Loucy (cell line): Measurements from ENCODE around the gene RBM20.

ENCODE experiments used
- H2AFZ ChIP-seq: fragments of 200-600 bp; sonication (generic); 2 replicates; pipeline ENCODE4 v1.6.0; 2016; ENCODE audit warnings: antibody characterized with exemption, mild to moderate bottlenecking, low read length, moderate library complexity
- H3F3A ChIP-seq: fragments of 200-600 bp; 2 replicates; pipeline ENCODE4 v1.6.0; 2016; ENCODE audit warnings: antibody characterized with exemption, low read depth, mild to moderate bottlenecking
- H3K27me3 ChIP-seq: fragments of 200-600 bp; sonication (generic); 2 replicates; pipeline ENCODE4 v1.6.1; 2014; ENCODE audit warnings: low read length, mild to moderate bottlenecking; ENCODE audit not compliant: insufficient read depth, poor library complexity, severe bottlenecking
- H3K36me3 ChIP-seq: fragments of 200-600 bp; sonication (generic); 2 replicates; pipeline ENCODE4 v1.6.1; 2016; ENCODE audit warnings: low read length; ENCODE audit not compliant: insufficient read depth
- H3K4me1 ChIP-seq: fragments of 200-600 bp; sonication (generic); 2 replicates; pipeline ENCODE4 v1.5.1; 2014; ENCODE audit warnings: low read length, mild to moderate bottlenecking; ENCODE audit not compliant: insufficient read depth, poor library complexity, severe bottlenecking
- H3K4me2 ChIP-seq: fragments of 200-600 bp; sonication (generic); 2 replicates; pipeline ENCODE4 v1.6.0; 2014; ENCODE audit warnings: antibody characterized with exemption, low read length, low read depth, mild to moderate bottlenecking; ENCODE audit not compliant: poor library complexity, severe bottlenecking
- H3K4me3 ChIP-seq: fragments of 200-600 bp; sonication (generic); 2 replicates; pipeline ENCODE4 v1.5.1; 2014; ENCODE audit warnings: low read length, mild to moderate bottlenecking, mixed read lengths; ENCODE audit not compliant: poor library complexity, severe bottlenecking
- H3K79me2 ChIP-seq: fragments of 200-600 bp; sonication (generic); 2 replicates; pipeline ENCODE4 v1.6.1; 2014; ENCODE audit warnings: low read length; ENCODE audit not compliant: insufficient read depth
- H3K9ac ChIP-seq: fragments of 200-600 bp; sonication (generic); 2 replicates; pipeline ENCODE4 v1.6.0; 2014; ENCODE audit warnings: mild to moderate bottlenecking, low read depth, low read length, moderate library complexity; ENCODE audit not compliant: poor library complexity, severe bottlenecking
- H3K9me2 ChIP-seq: fragments of 200-600 bp; sonication (generic); replicated peaks from 2 replicates; pipeline ENCODE4 v1.6.1; 2016; ENCODE audit warnings: low read depth, low read length, mixed read lengths
- H3K9me3 ChIP-seq: fragments of 200-600 bp; sonication (generic); 2 replicates; pipeline ENCODE4 v1.6.1; 2014; ENCODE audit warnings: mild to moderate bottlenecking, antibody characterized with exemption, low read length, low read depth; ENCODE audit not compliant: insufficient read depth
- H4K20me1 ChIP-seq: fragments of 200-600 bp; sonication (generic); 2 replicates; pipeline ENCODE4 v1.6.0; 2014; ENCODE audit warnings: antibody characterized with exemption, low read length, mild to moderate bottlenecking; ENCODE audit not compliant: insufficient read depth, poor library complexity, severe bottlenecking
- EZH2phosphoT487 ChIP-seq: fragments of 200-600 bp; IDR thresholded peaks from 2 replicates; pipeline ENCODE4 v1.6.1; 2018; ENCODE audit warnings: antibody characterized with exemption, mild to moderate bottlenecking, moderate library complexity, borderline replicate concordance
- TF ChIP-seq, protein P1 (sequence below): fragments of 200-600 bp; sonication (generic); conservative IDR thresholded peaks from 2 replicates; pipeline ENCODE4 v1.5.1; 2014; ENCODE audit warnings: mild to moderate bottlenecking, antibody characterized with exemption, low read length

The RBM20 gene

DNA sequence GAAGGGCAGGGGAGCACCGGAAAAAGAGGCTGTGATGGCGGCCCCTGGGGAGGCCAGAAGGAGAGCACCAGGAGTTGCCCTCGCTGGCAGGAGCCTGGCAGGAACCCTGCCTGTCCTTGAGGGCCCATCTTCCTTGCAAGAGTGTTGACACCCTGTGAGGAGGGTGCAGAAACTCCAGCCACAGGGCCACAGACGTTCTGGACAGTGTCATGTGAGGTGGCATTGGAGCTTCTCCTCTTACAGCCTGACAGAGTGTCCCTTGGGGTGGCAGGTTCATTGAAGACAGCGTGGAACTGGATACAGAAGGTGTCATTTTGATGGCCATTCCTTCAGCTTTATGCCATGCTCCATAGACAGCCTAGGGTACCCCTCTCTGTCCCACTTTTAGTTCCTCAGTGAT is 54.2 kb downstream of the RBM20 start:
- H3K9me2 ChIP-seq, result no peaks in the 10 kb centered on the region
- H3K4me2 ChIP-seq, result no peak overlapping the region
- no peak overlapping the region for H3K9ac ChIP-seq
- H4K20me1 ChIP-seq, result no peaks in the 10 kb centered on the region
- no peak overlapping the region for H2AFZ ChIP-seq
- H3K27me3 ChIP-seq, result no peaks in the 10 kb centered on the region
- H3K4me1 ChIP-seq, result no peaks in the 10 kb centered on the region
- no peaks in the 10 kb centered on the region for H3K9me3 ChIP-seq
- TF ChIP-seq, protein P1, sequence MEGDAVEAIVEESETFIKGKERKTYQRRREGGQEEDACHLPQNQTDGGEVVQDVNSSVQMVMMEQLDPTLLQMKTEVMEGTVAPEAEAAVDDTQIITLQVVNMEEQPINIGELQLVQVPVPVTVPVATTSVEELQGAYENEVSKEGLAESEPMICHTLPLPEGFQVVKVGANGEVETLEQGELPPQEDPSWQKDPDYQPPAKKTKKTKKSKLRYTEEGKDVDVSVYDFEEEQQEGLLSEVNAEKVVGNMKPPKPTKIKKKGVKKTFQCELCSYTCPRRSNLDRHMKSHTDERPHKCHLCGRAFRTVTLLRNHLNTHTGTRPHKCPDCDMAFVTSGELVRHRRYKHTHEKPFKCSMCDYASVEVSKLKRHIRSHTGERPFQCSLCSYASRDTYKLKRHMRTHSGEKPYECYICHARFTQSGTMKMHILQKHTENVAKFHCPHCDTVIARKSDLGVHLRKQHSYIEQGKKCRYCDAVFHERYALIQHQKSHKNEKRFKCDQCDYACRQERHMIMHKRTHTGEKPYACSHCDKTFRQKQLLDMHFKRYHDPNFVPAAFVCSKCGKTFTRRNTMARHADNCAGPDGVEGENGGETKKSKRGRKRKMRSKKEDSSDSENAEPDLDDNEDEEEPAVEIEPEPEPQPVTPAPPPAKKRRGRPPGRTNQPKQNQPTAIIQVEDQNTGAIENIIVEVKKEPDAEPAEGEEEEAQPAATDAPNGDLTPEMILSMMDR, result no peak
- TF ChIP-seq EZH2phosphoT487, result no peak
- no peak overlapping the region for H3K4me3 ChIP-seq
- H3K36me3 ChIP-seq, result no peaks in the 10 kb centered on the region
- H3K79me2 ChIP-seq, result no peaks in the 10 kb centered on the region
- H3F3A ChIP-seq, result no peaks in the 10 kb centered on the region

DNA sequence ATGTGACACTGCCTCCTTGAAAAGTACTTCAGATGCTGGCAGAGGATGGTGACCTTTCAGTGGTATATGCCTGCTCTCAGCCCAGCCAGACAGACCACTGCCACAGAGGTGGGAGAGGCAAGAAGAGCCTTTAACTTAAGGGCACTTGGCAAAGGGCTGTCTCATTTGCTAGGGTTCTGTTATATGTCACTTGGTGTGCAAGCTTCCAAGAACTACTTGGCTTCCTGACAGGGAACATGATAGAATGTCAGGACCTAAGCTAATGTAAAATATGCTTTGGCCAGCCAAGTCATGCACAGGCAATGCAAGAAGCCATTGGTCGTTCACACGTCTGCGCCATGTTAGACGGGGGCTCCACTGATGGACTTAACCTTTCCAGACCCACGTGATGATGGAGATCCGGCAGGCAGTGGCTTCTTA is 54.7 kb downstream of the RBM20 start:
- Histone ChIP-seq H4K20me1 (no peaks in the 10 kb centered on the region), H3K4me1 (no peaks in the 10 kb centered on the region), H3K79me2 (no peaks in the 10 kb centered on the region), H3K36me3 (no peaks in the 10 kb centered on the region), H3K9ac (no peak overlapping the region), H3K9me2 (no peaks in the 10 kb centered on the region), H3F3A (no peaks in the 10 kb centered on the region), H3K4me2 (no peak overlapping the region), H2AFZ (no peak overlapping the region), H3K9me3 (no peaks in the 10 kb centered on the region), H3K4me3 (no peak overlapping the region), H3K27me3 (no peaks in the 10 kb centered on the region)
- TF ChIP-seq, protein P1, result no peak
- TF ChIP-seq EZH2phosphoT487, result no peak

DNA sequence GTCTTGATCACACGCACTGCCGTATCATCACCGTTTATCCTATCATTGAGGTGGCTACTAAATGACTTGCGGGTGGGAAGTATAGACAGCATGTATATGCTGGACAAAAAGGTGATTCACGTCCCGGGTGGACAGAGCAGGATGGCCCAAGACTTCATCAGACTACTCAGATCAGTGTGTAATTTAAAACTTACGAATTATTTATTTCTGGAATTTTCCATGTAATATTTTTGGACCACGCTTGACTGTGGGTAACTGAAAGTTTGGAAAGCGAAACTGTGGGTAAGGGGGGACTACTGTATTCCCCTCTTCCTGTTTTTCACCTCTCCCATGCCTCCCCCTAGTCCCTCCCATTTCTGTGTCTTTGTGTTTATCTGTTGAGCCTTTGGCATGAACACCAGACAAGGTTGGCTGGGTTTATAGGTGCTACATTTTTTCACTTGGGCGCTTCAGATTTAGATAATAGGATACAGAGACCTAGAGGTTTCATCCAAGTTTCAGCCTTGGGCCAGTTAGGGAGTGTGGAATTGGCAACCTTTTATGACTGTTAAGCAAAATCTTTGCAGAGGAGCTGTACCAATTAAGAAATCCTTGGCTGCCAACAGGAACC is 55.8 kb downstream of the RBM20 start:
- no peaks in the 10 kb centered on the region for H3K36me3 ChIP-seq
- no peaks in the 10 kb centered on the region for H3F3A ChIP-seq
- no peaks in the 10 kb centered on the region for H4K20me1 ChIP-seq
- no peaks in the 10 kb centered on the region for H3K9me2 ChIP-seq
- H3K4me1 ChIP-seq, result no peaks in the 10 kb centered on the region
- H3K4me2 ChIP-seq, result no peak overlapping the region
- H3K9ac ChIP-seq, result no peak overlapping the region
- no peaks in the 10 kb centered on the region for H3K9me3 ChIP-seq
- no peak for TF ChIP-seq EZH2phosphoT487
- TF ChIP-seq, protein P1, result no peak
- no peak overlapping the region for H3K4me3 ChIP-seq
- no peak overlapping the region for H2AFZ ChIP-seq
- H3K79me2 ChIP-seq, result no peaks in the 10 kb centered on the region
- H3K27me3 ChIP-seq, result no peaks in the 10 kb centered on the region
